ENCODE data around the gene PDGFA.

DNA sequence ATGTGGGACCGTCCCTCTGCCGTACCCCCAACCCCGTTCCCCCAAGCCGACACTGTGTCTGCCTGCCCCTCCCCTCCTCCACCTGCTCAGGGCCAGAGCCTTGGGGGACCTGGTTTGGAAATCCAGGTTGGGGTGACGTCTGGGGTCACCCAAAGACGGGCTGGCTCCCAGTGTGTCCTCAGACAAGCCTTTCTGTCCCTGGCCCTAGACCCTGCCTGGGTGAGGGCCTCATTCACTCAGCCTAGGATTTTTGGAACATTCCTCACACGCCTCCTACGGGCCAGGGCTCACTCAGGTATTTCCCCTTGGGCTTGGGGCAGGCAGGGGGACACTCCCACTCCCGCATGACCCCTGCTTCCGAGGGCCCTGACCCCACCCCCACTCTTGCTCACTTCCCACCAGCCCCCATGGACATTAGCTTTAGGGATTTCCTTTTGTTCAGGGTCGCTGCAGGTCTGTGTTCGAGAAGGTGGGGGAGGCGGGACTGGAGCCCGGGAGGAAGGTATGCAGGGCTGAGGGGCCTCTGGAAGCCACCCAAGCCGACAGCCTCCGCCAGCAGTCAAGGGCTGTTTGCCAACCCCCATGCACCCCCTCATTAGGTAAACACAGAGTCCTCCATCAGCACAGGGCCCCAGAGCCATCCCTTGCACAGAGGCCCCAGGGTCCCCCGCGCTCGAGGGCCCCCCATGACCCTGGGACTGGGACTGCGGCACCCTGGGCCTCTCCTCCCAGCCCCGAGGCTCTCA, 35.1 kb downstream of the PDGFA start:
- TF ChIP-seq, protein P1, sequence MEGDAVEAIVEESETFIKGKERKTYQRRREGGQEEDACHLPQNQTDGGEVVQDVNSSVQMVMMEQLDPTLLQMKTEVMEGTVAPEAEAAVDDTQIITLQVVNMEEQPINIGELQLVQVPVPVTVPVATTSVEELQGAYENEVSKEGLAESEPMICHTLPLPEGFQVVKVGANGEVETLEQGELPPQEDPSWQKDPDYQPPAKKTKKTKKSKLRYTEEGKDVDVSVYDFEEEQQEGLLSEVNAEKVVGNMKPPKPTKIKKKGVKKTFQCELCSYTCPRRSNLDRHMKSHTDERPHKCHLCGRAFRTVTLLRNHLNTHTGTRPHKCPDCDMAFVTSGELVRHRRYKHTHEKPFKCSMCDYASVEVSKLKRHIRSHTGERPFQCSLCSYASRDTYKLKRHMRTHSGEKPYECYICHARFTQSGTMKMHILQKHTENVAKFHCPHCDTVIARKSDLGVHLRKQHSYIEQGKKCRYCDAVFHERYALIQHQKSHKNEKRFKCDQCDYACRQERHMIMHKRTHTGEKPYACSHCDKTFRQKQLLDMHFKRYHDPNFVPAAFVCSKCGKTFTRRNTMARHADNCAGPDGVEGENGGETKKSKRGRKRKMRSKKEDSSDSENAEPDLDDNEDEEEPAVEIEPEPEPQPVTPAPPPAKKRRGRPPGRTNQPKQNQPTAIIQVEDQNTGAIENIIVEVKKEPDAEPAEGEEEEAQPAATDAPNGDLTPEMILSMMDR (conservative IDR thresholded peaks at IDR 0.05), result no peak
- no peak for TF ChIP-seq EZH2 (IDR thresholded peaks at IDR 0.05; ENCODE audit: low read depth)
